ENCODE measurements around the gene SHC3.

DNA sequence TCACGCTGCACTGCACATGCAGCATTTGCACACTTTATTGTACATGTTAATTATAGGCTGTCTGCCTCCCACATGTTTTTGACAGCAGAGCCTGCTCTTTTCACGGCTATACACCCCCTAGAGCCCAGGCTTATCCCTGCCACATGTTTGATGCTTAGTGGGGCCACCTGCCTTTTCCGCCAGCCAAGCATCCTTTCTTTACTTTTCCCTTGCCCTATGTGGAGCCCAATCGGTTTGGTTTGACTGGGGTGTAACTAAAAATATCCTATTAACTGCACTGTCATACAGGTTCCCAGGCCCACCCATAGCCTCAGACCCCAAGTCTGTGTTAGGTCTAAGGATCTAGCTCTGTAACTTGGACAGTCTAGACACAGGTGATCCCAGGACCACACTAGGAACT is 206.2 kb downstream of the SHC3 start:
- no peak for TF ChIP-seq FOXP2 (optimal IDR thresholded peaks at IDR 0.05; ENCODE audit: borderline replicate concordance, extremely low read depth, extremely low read length, insufficient read depth)
- TF ChIP-seq TAF1 (IDR thresholded peaks at IDR 0.05; ENCODE audit: borderline replicate concordance, insufficient read depth, low read length), result no peak
- TF ChIP-seq SIN3A (IDR thresholded peaks at IDR 0.05; ENCODE audit: borderline replicate concordance, insufficient read depth, low read length), result no peak
- no peak for TF ChIP-seq POLR2AphosphoS5 (IDR thresholded peaks at IDR 0.05; ENCODE audit: low read depth, low read length)
- TF ChIP-seq, protein P1, sequence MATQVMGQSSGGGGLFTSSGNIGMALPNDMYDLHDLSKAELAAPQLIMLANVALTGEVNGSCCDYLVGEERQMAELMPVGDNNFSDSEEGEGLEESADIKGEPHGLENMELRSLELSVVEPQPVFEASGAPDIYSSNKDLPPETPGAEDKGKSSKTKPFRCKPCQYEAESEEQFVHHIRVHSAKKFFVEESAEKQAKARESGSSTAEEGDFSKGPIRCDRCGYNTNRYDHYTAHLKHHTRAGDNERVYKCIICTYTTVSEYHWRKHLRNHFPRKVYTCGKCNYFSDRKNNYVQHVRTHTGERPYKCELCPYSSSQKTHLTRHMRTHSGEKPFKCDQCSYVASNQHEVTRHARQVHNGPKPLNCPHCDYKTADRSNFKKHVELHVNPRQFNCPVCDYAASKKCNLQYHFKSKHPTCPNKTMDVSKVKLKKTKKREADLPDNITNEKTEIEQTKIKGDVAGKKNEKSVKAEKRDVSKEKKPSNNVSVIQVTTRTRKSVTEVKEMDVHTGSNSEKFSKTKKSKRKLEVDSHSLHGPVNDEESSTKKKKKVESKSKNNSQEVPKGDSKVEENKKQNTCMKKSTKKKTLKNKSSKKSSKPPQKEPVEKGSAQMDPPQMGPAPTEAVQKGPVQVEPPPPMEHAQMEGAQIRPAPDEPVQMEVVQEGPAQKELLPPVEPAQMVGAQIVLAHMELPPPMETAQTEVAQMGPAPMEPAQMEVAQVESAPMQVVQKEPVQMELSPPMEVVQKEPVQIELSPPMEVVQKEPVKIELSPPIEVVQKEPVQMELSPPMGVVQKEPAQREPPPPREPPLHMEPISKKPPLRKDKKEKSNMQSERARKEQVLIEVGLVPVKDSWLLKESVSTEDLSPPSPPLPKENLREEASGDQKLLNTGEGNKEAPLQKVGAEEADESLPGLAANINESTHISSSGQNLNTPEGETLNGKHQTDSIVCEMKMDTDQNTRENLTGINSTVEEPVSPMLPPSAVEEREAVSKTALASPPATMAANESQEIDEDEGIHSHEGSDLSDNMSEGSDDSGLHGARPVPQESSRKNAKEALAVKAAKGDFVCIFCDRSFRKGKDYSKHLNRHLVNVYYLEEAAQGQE (IDR thresholded peaks at IDR 0.05; ENCODE audit: insufficient read depth in 1 of 2, low read depth in 2 of 2, low read length in 2 of 2), result no peak
